Osteocyte (in vitro differentiated cells): ENCODE results near the gene SLC17A7. TPM values are rescaled to one million over a fixed set of nuclear protein-coding genes. Genes with fewer than 3 reads are reported as not detected.
A peak's percentile ranks its signal among the peaks of the same experiment; 100 is the strongest.
"Not testable (repeated sequence)": the region's sequence is repeated elsewhere in the genome, so short reads cannot be mapped to it uniquely, and the experiment has no call there.

ENCODE experiments used
- DNase-seq: peaks from one replicate; pipeline ENCODE4 v3.0.0; 2021; ENCODE audit warnings: mixed read lengths; ENCODE audit not compliant: unreplicated experiment; ENCODE audit errors: extremely low spot score
- H3K27ac Mint-ChIP-seq: one replicate; pipeline ENCODE4 v1.8.0; 2021; ENCODE audit warnings: mild to moderate bottlenecking, mixed read lengths; ENCODE audit not compliant: unreplicated experiment
- H3K27me3 Mint-ChIP-seq: one replicate; pipeline ENCODE4 v1.8.0; 2021; ENCODE audit warnings: mixed read lengths; ENCODE audit not compliant: unreplicated experiment
- H3K36me3 Mint-ChIP-seq: one replicate; pipeline ENCODE4 v1.8.0; 2021; ENCODE audit warnings: mixed read lengths; ENCODE audit not compliant: unreplicated experiment
- H3K4me1 Mint-ChIP-seq: one replicate; pipeline ENCODE4 v1.8.0; 2021; ENCODE audit warnings: mixed read lengths; ENCODE audit not compliant: unreplicated experiment
- H3K4me3 Mint-ChIP-seq: one replicate; pipeline ENCODE4 v1.8.0; 2021; ENCODE audit warnings: mild to moderate bottlenecking, moderate library complexity, mixed read lengths; ENCODE audit not compliant: unreplicated experiment
- H3K9me3 Mint-ChIP-seq: one replicate; pipeline ENCODE4 v1.8.0; 2021; ENCODE audit warnings: mixed read lengths; ENCODE audit not compliant: unreplicated experiment
- CTCF ChIP-seq: fragments of 200-600 bp; sonication (generic); IDR thresholded peaks from 2 replicates; pipeline ENCODE4 v1.5.0; 2021; ENCODE audit warnings: antibody characterized with exemption, mild to moderate bottlenecking, moderate library complexity
- total RNA-seq: library from RNA; stranded (reverse); gene quantifications from 2 replicates; pipeline ENCODE4 v1.2.1, GENCODE V29; 2021

SLC17A7 gene
- total RNA-seq, 1 donor from 2014 or later, result 0.54 TPM

- H3K4me3 Mint-ChIP-seq, result peak within 1 kb of the TSS; percentile 97
- peak; percentile 97 for DNase-seq
- H3K36me3 Mint-ChIP-seq, result peaks cover 9% of the 10 kb centered on the region
- peak within 1 kb of the TSS; percentile 99 for H3K27ac Mint-ChIP-seq
- no peaks in the 10 kb centered on the region for H3K27me3 Mint-ChIP-seq
- no peak for TF ChIP-seq CTCF
- H3K4me1 Mint-ChIP-seq, result peaks cover 30% of the 10 kb centered on the region
- H3K9me3 Mint-ChIP-seq, result no peaks in the 10 kb centered on the region
These were observed 10.3 kb upstream of the SLC17A7 start, which contains the start of gene PIH1D1 for GRCh38 chr19:49451430-49452181. Gene PIH1D1 (minus strand): TSS chr19:49451814. CDS start chr19:49451574, 240 bp downstream.

GRCh38 chr19:49450405-49450804 lies 9.1 kb upstream of the SLC17A7 start:
- peaks cover 11% of the 10 kb centered on the region for H3K36me3 Mint-ChIP-seq
- peak overlapping the region; percentile 97 for H3K4me3 Mint-ChIP-seq
- no peak for TF ChIP-seq CTCF
- H3K27ac Mint-ChIP-seq, result peak overlapping the region; percentile 29
- H3K4me1 Mint-ChIP-seq, result peaks cover 30% of the 10 kb centered on the region
- DNase-seq, result no peak
- no peaks in the 10 kb centered on the region for H3K27me3 Mint-ChIP-seq
- H3K9me3 Mint-ChIP-seq, result no peaks in the 10 kb centered on the region

GRCh38 chr19:49448432-49448786 lies 7.1 kb upstream of the SLC17A7 start:
- no peak overlapping the region for H3K27ac Mint-ChIP-seq
- no peaks in the 10 kb centered on the region for H3K27me3 Mint-ChIP-seq
- DNase-seq, result no peak
- H3K9me3 Mint-ChIP-seq, result no peaks in the 10 kb centered on the region
- no peak for TF ChIP-seq CTCF
- H3K36me3 Mint-ChIP-seq, result peaks cover 11% of the 10 kb centered on the region
- H3K4me3 Mint-ChIP-seq, result no peak overlapping the region
- peaks cover 27% of the 10 kb centered on the region for H3K4me1 Mint-ChIP-seq

- DNase-seq, result no peak
- Mint-ChIP-seq H3K27ac (no peak overlapping the region), H3K4me3 (no peak overlapping the region), H3K27me3 (no peaks in the 10 kb centered on the region), H3K36me3 (peaks cover 11% of the 10 kb centered on the region), H3K4me1 (peaks cover 25% of the 10 kb centered on the region), H3K9me3 (no peaks in the 10 kb centered on the region)
- no peak for TF ChIP-seq CTCF
These were observed 6.4 kb upstream of the SLC17A7 start for GRCh38 chr19:49447485-49448431.

GRCh38 chr19:49445997-49446396 lies 4.7 kb upstream of the SLC17A7 start:
- H3K27me3 Mint-ChIP-seq, result peaks cover 15% of the 10 kb centered on the region
- no peaks in the 10 kb centered on the region for H3K9me3 Mint-ChIP-seq
- peaks cover 25% of the 10 kb centered on the region for H3K4me1 Mint-ChIP-seq
- H3K27ac Mint-ChIP-seq, result no peak overlapping the region
- TF ChIP-seq CTCF, result no peak
- DNase-seq, result no peak
- no peak overlapping the region for H3K4me3 Mint-ChIP-seq
- H3K36me3 Mint-ChIP-seq, result peaks cover 11% of the 10 kb centered on the region

GRCh38 chr19:49444100-49444700 lies 2.9 kb upstream of the SLC17A7 start:
- not testable (repeated sequence) for H3K36me3 Mint-ChIP-seq, H3K4me3 Mint-ChIP-seq, DNase-seq, H3K9me3 Mint-ChIP-seq, H3K27ac Mint-ChIP-seq
- H3K27me3 Mint-ChIP-seq, result peaks cover 33% of the 10 kb centered on the region
- peaks cover 25% of the 10 kb centered on the region for H3K4me1 Mint-ChIP-seq
